Neutrophil (primary cell): ENCODE results near the gene ETFA.

Experiments used
- H3K27ac ChIP-seq: fragments of 200-600 bp; sonication (generic); 2 replicates; pipeline ENCODE4 v1.5.1; 2016; ENCODE audit warnings: mild to moderate bottlenecking, moderate library complexity
- H3K27me3 ChIP-seq: fragments of 200-600 bp; sonication (generic); 2 replicates; pipeline ENCODE4 v1.6.0; 2016; ENCODE audit warnings: mild to moderate bottlenecking
- H3K36me3 ChIP-seq: fragments of 200-600 bp; sonication (generic); 2 replicates; pipeline ENCODE4 v1.5.1; 2017
- H3K4me1 ChIP-seq, 2 experiments: fragments of 200-600 bp in 1 of 2; sonication (generic) in 1 of 2; 1 replicate in 1 of 2; 2 replicates in 1 of 2; pipeline versions ENCODE4 v1.5.1 to v1.6.1; 2013 to 2016; ENCODE audit warnings: low read depth in 1 of 2, low read length in 1 of 2, mild to moderate bottlenecking in 1 of 2, moderate library complexity in 1 of 2; ENCODE audit not compliant: control insufficient read depth in 1 of 2, insufficient read depth in 1 of 2
- H3K4me3 ChIP-seq, 2 experiments: fragments of 200-600 bp in 1 of 2; sonication (generic) in 1 of 2; 1 replicate in 1 of 2; 2 replicates in 1 of 2; pipeline ENCODE4 v1.5.1; 2013 to 2016; ENCODE audit warnings: low read depth in 1 of 2, low read length in 1 of 2, mild to moderate bottlenecking in 1 of 2, moderate library complexity in 1 of 2
- H3K9me3 ChIP-seq: fragments of 200-600 bp; sonication (generic); 2 replicates; pipeline ENCODE4 v1.5.1; 2016
- CTCF ChIP-seq: fragments of 200-600 bp; sonication (generic); IDR thresholded peaks from 2 replicates; pipeline ENCODE4 v1.5.1; 2016; ENCODE audit warnings: antibody characterized with exemption

The ETFA gene

DNA sequence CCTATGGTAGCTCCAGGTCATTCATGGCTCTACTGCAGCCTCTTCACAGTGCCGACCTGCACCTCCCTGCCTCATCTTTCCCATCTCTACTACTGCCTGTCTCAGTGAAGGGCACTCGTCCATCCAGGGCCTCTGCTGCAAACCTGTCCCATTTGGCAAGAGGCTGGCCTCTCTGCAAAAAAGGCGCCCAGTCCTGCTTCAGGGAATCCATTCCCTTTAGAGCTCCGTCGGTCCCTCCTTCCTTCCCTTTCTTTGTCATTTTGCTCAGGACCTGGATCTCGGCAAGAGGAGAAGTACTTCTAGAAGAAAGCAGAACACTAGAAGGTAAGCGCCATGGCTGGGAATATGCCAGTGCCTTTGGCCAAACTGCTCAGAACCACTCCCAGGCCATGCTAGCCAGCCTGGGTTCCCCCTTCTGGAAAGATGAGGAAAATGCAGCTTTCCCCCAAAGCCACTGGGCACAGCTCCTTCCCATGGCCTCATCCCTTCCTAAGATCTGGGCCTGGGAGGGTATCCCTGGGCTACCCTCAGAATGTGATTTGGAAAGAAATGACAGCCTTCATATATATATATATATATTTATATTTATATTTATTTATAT, 18.9 kb upstream of the ETFA start:
- H3K4me1 ChIP-seq = peaks cover 5 to 6% of the 10 kb centered on the region in 2 experiments
- peaks cover 94% of the 10 kb centered on the region for H3K27me3 ChIP-seq
- no peak for TF ChIP-seq CTCF

DNA sequence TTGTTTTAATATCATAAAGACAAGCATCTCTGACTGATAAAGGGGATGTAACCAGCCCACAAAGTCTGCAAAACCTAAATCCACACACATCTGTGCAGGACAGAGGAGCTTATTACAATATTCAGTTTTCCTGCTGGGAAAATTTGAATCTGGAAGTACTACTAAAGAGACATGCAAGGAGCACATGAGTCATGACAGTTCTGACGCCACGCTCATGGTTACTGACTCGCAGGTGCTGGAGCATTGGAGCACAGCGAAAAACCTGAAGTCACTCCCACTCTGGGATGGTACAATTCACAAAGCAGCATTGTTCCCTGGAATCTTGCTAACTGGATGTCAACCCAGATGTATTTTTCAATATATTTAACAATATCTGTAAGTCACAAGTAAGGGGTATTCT, 17.7 kb upstream of the ETFA start:
- H3K4me3 ChIP-seq = no peak overlapping the region
- TF ChIP-seq CTCF = no peak
- no peaks in the 10 kb centered on the region for H3K4me1 ChIP-seq
- peaks cover 94% of the 10 kb centered on the region for H3K27me3 ChIP-seq
- H3K9me3 ChIP-seq = no peaks in the 10 kb centered on the region
- no peak overlapping the region for H3K27ac ChIP-seq
- no peaks in the 10 kb centered on the region for H3K36me3 ChIP-seq

More for the DNA sequence above, 18.9 kb upstream of the ETFA start:
- H3K4me3 ChIP-seq = no peak overlapping the region
- H3K27ac ChIP-seq = no peak overlapping the region
- no peaks in the 10 kb centered on the region for H3K36me3 ChIP-seq
- no peaks in the 10 kb centered on the region for H3K9me3 ChIP-seq

DNA sequence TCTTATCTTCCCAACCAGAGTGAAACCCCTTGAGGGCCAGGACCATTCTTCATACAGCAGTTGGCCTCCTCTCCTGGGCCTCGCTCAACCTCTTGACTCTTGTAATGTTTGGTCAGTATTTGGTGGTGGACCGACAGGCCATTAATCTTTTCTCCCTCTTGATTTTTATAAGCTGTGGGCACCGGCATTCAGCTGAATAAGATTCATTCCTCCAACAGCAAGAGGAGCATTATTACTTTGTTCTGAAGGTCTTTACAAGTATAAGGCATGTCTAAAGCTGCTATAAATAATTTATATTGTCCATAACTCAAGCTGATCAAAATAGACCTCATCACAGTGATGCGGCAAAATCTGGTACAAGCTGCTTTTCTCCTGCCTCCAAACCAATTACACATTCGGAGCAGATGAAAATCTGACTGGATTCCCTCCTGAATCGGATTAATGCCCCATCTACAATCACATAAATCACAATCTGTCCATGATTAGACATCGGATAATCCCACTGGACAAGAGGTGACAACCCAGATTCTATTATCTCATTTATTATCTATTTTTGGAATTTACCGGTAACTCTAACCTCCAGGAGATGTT, 16.9 kb upstream of the ETFA start:
- no peak for TF ChIP-seq CTCF

DNA sequence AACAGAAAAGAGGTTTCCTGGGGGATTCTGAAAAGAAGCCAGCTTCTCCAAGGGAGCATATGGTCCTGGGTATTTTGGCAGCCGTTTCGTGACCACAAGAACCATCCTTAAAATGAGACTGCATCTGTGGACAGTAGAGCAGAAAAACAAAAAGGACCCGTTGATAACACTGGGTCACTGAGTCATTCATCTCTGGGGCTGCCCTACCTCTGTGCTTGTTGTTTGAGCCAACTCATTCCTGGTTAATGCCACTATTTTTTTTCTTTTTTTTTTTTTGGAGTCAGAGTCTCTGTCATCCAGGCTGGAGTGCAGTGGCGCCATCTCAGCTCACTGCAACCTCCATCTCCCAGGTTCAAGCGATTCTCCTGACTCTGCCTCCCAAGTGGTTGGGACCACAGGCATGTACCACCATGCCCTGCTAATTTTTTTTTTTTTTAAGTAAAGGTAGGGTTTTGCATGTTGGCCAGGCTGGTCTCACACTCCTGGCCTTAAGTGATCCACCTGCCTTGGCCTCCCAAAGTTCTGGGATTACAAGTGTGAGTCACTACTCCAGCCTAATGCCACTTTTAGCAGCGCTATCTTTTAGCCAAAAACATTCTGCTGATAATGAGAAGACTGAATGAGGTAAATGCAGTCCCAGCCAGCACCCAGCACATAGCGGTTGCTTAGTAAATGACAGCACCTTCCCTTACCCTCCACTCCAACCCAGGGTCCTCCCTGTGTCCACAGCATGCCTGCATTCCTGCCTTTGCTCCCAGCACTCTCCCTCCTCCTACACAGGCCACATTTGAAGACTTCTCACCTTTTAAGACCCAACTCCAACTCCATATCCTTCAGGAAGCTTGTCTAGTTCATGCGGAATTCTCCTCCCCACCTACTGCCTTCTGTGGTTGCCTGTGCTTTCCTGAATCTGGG, 16.2 kb upstream of the ETFA start:
- no peak for TF ChIP-seq CTCF

More for the DNA sequence above, 16.9 kb upstream of the ETFA start:
- H3K9me3 ChIP-seq = no peaks in the 10 kb centered on the region
- H3K4me1 ChIP-seq = no peaks in the 10 kb centered on the region
- no peaks in the 10 kb centered on the region for H3K36me3 ChIP-seq
- H3K4me3 ChIP-seq = no peak overlapping the region
- H3K27ac ChIP-seq = no peak overlapping the region
- peaks cover 94% of the 10 kb centered on the region for H3K27me3 ChIP-seq

DNA sequence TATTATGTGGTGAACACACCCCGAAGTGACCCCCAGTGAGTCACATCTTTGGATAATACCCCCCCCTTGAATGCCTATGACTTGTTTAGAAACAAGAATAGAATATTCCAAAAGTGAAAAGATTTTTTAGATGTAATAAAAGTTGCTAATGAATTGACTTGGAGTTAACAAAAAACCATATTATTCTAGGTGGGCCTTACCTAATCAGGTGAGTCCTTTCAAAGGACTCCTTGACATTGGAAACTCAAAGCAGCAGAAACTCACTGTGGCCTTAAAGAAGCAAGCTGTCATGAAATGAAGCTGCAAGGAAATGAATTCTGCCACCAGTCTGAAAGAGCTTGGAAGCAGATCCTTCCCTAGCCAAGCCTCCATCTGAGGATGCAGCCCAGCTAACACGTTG, 14.4 kb upstream of the ETFA start:
- Histone ChIP-seq H3K4me1 (no peaks in the 10 kb centered on the region), H3K4me3 (no peak overlapping the region), H3K27ac (no peak overlapping the region), H3K36me3 (no peaks in the 10 kb centered on the region), H3K9me3 (no peaks in the 10 kb centered on the region), H3K27me3 (peaks cover 96% of the 10 kb centered on the region)
- TF ChIP-seq CTCF = no peak

More for the DNA sequence above, 16.2 kb upstream of the ETFA start:
- no peak overlapping the region for H3K27ac ChIP-seq
- H3K4me1 ChIP-seq = no peaks in the 10 kb centered on the region
- no peak overlapping the region for H3K4me3 ChIP-seq
- H3K27me3 ChIP-seq = peaks cover 94% of the 10 kb centered on the region
- no peaks in the 10 kb centered on the region for H3K36me3 ChIP-seq
- no peaks in the 10 kb centered on the region for H3K9me3 ChIP-seq
